Cortex of kidney (tissue), 1 donor: ENCODE results near the gene DNM3.

Experiments used
- DNase-seq: peaks from one replicate; lab custom pipeline; 2025; lab: John Stamatoyannopoulos, UW

DNM3 gene

DNA sequence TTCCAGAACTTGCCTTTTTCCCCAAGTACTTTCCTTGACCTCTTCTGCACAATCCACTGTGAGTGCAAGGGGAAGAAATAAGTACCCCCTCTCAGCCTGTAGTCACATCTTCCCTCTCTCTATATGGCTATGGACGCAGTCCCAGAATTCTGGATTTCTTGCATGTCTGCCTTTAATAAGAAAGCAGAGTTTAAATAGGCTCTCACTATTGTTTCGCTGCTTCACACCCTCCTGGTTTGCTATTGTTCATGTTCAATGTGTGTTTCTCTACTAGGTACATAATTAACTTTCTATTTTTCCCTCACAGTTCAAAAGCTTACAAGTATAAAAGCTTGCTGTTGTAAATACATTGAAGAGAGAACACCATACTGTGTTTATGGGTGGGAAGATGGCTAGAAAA lies 397.7 kb downstream of the DNM3 start:
- DNase-seq, result no peak

GRCh38 chr1:172239901-172240300 lies 398.6 kb downstream of the DNM3 start:
- no peak for DNase-seq

- DNase-seq, result no peak
These were observed 400.2 kb downstream of the DNM3 start for GRCh38 chr1:172241540-172241939.

- DNase-seq, result no peak
These were observed 403.6 kb downstream of the DNM3 start for GRCh38 chr1:172244865-172245264.

DNA sequence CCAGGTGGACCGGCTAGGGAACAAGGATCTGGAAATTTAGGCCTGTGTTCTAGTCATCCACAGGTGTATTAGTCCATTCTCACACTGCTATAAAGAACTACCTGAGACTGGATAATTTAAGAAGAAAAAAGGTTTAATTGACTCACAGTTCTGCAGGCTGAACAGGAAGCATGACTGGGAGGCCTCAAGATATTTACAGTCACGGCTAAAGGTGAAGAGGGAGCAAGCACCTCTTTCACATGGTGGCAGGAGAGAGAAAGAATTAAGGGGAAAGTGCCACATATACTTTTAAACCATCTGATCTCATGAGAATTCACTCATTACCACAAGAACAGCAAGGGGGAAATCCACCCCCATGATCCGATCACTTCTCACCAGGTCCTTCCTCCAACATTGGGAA lies 404.5 kb downstream of the DNM3 start:
- DNase-seq, result no peak

- DNase-seq, result no peak
These were observed 405.5 kb downstream of the DNM3 start for GRCh38 chr1:172246521-172247390.

DNA sequence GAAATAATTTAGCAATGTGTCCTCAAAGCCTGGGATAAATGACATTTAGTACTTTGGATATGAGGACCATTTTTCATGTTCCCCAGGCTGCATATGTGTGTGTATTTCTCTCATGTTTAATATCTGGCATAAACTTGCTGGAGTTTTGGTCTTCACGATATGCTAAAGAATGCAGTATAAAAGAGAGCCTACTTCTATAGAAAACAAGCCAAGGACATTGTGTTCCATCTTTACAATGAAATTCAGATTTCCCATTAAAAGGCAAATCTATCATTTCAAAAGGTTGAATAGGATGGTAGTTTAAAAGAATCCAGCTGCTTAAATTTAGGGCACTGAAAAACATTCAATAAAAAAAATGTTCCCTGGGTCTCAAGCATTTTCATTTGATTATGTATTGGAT lies 410.2 kb downstream of the DNM3 start:
- no peak for DNase-seq

- DNase-seq, result no peak
These were observed 411.0 kb downstream of the DNM3 start for GRCh38 chr1:172252321-172252720.

DNA sequence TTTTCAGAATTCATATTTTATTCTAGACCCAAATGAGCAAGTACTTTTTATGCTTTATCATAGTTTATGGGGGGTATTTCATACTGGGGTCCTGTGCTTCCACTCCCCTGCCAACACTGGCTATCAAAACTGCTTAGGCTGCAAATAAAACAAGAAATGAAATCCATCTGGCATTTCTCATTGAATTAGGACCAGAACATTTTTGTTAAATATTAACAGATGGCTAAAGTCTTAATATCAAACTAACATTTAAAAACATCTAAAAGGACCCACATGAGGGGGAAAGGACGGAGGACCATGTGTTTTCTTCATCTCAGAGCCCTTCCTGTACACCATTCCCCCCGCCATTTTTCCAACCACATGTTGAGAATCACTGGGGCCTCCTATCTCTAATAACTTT lies 411.7 kb downstream of the DNM3 start:
- DNase-seq, result no peak

DNA sequence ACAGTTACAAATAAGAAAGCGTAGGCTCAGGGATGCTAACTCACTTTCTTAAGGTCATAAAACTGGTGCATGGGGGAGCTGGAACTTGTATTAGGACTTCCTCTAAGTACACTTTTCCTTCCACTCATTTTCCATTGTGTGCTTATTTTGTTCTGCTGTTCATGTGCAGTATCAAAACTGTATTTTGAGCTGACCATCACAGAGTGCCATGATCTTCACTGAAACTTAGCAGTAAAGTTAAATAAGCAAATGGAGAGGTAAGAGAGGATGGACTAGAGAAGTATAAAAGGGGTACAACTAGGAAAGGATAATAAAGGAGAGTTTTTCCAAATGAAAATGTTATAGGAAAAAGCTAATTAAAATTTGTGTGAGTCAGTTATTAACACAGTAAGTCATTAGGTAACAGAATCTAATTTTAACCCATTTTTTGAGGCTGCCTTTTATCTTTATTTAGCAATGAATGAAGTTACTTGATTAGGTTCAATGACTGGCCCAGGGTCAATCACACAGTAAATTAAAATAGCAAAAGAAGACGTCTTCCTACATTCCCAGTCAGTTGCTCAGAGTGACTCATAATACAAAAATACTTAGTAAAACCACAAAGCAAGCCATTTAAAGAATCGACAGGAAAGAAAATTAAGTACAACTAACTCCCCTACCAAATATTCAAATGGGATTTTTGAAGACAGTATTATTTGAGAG lies 413.4 kb downstream of the DNM3 start:
- DNase-seq, result no peak

DNA sequence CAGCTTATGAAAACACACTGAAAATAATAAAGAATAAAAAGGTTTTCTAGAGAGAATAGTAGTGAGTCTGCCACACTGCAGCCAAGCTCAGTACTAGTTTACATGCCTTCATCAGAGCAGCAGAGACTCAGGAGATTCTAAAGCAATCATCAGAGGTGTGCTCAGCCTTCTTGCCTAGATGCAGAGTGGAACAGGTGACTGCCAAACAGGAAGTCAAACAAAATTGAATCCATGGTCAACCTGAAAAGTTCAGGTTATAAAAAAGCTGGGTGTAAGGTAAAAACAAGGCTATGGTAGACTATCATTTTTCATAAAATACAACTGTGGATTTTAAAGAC lies 413.9 kb downstream of the DNM3 start:
- no peak for DNase-seq

DNA sequence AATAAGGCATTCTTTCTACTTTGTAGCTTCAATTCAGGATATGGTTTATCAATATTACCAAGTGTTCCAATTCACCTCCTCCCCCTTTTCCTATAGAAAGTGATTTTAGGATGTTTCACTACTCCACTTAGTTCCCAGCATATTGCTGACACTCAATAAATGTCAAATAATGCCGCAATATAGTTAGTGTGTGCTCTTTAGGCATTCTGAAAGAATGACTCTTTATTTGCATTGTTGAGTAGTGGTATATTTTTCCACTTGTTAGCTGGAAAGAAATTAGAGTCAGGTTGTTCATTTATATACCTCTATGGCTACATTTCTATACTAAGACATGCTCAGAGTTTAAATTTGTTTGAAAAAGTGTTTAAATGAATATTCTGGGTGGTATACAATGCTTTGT lies 424.6 kb downstream of the DNM3 start:
- DNase-seq, result no peak

DNA sequence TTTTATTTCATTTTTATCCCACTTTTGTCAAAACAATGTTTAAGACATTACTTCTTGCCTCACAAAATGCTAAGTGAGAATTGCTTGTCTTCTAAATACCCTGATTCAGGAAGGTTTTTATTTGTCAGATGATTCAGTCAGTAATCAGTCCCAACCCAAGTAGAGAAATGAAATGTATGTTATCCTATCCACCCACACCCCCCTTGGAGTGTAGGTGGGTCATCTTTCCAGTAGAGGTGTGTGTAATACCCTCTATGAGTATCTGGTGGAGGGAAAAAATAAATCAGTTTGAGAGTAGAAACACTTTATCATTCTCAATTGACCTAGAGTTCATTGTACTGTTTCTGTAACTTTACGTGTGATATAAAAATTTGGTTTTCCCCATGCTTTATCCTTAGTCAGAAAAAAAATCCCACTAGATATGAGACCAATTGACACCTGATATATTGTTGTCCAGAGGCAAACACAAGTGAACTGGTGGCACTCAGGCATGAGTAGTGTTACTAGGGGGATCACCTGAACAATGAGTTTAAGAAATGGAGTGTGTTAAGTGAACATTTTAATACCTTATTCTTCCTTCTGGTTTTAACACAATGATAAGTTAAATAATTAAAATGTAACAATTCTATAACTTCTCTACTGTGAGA lies 425.4 kb downstream of the DNM3 start:
- DNase-seq, result no peak

DNA sequence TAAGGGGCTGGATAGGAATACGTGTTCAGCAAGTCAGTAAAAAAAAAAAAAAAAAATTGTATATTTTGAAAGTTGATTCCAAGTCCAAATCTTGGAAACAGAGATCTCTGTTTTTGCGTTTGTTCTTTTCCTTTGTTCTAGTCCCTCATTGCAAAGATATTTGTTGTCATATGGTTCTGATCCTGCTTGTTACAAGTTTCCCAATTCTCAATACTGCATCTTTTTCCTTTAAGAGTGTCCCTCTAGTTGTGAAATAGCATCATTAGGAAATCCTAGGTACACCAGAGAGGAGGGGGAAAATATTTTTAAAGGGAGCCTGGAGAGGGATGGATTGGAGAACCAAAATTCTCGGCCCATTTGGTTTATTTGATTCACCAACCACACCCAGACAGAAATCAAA lies 426.9 kb downstream of the DNM3 start:
- no peak for DNase-seq

- DNase-seq, result no peak
These were observed 427.8 kb downstream of the DNM3 start for GRCh38 chr1:172269084-172269483.

DNA sequence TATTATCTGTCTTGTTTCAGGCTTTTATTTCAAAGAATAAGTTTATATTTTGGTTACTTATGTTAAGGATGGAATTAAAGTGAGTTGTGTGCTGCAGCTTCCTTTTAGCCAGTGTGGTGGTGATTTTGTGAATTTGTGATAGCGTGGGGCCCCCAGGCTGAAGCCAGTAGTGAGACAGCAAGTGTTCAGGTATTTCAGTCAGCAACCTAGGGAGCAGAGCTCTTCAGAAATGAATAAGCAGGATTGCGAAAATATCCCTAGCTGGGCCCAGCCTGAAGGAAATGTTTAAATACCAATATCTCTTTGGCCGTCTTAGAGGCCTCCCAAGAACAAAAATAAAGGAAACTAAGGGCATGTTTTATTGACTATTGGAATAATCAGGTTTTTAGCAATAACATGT lies 428.3 kb downstream of the DNM3 start:
- DNase-seq, result no peak

- DNase-seq, result no peak
These were observed 429.3 kb downstream of the DNM3 start for GRCh38 chr1:172270605-172271004.

- no peak for DNase-seq
These were observed 430.8 kb downstream of the DNM3 start for GRCh38 chr1:172272087-172272486.

GRCh38 chr1:172273647-172274396 lies 432.5 kb downstream of the DNM3 start:
- DNase-seq, result no peak

GRCh38 chr1:172275478-172275877 lies 434.2 kb downstream of the DNM3 start:
- no peak for DNase-seq

GRCh38 chr1:172276120-172276818 lies 435.0 kb downstream of the DNM3 start:
- no peak for DNase-seq

DNA sequence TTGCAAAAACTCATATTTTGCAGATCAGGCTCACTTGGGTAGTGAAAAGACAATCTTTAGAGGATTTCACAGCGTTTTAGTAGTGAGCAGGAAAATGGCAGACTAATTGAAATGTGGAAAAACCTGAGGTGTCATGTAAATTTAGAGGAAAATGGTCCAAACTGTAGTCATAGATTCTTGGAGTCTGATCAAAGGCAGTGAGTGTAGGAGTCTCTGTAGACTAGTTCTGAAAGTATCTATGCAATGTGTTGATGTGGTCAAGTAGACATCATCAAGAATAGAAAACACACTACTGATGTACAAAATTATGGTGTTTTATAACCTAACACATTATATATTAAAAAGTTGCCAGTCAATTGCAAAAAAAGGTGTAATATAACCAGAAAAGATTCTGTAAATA lies 436.0 kb downstream of the DNM3 start:
- no peak for DNase-seq
